HG03520 (cell line): Measurements from ENCODE around the gene TMTC2.

Source experiments
- ATAC-seq: cut with Tn5 transposase; IDR thresholded peaks from one replicate; pipeline ENCODE4 v1.9.1; 2021; ENCODE audit warnings: mild to moderate bottlenecking, moderate library complexity; ENCODE audit not compliant: unreplicated experiment

The TMTC2 gene

DNA sequence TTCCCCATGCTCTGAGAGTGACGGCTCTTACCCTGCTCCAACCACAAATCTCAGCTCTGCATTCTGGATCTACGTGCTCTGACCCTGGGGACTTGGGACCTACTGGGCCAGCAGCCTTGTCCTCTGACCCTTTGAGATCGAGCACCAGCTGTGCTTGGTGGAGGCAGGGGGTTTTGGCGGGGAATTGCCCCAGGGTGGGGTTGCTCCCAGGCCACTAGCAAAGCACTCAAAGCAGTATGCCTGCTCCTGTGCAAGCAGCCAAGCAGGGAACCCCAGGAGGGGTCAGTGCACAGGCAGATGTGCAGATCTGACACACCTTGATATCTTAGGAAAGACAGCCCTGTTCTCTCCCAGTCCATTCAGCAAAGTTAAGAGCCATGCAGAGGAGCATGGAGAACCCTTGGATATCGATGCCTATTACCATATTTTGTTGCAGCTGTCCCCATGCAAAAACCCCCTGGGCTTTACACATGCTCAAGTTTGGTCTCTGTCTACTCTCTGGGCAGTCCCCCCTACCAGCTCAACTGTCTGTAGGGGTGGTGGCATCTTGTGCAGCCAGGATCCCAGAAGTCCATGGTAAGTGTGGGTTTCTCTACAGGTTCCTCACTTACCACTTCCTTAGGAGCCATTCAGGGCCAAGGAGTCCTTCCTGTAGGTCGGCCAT, 319.0 kb downstream of the TMTC2 start:
- no peak for ATAC-seq

DNA sequence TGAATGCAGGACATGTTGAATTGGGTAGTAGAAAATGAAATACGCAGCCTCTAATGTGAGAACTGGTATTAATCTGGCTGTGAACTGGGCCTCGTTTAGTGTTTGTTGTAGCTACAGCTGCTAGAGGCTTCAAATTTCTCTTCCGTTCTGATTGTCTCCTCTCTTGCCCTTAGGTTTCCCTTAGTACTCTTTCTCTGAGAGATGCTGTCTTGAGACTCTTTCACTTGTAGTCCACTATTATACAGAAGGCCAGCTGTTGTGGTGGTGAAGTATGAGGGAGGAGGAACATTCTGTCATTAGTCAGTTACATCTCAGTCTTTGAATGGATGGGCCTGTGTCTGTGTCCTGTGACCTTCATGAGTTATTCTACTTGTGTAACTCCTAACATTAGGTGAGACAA, 322.0 kb downstream of the TMTC2 start:
- no peak for ATAC-seq

DNA sequence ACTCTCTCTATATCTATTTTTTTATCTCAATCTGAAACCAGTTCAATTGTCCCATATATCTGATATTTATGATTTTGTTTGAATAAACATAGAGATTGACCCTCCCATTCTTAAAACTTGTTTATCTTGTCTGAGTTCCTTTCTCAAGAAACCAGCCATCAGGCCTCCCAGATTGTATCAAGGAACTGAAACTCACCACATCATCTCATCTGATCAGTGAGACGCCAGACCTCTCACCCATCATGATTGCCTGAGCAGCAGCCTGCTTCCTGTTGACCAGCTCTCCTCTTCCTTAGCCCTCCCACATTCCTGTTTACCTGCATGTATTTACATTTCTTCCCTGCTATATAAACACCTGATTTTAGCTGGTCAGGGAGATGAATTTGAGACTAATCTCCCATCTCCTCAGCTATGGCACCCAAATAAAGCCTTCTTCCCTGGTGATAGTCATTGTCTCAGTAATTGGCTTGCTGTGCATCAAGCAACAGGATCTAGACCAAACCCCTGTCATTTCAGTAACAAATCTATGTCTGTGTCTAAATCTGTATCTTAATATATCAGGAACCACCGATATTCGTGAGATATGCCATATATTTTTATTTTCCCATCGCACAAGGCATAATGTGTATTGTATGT, 323.6 kb downstream of the TMTC2 start:
- ATAC-seq = no peak

DNA sequence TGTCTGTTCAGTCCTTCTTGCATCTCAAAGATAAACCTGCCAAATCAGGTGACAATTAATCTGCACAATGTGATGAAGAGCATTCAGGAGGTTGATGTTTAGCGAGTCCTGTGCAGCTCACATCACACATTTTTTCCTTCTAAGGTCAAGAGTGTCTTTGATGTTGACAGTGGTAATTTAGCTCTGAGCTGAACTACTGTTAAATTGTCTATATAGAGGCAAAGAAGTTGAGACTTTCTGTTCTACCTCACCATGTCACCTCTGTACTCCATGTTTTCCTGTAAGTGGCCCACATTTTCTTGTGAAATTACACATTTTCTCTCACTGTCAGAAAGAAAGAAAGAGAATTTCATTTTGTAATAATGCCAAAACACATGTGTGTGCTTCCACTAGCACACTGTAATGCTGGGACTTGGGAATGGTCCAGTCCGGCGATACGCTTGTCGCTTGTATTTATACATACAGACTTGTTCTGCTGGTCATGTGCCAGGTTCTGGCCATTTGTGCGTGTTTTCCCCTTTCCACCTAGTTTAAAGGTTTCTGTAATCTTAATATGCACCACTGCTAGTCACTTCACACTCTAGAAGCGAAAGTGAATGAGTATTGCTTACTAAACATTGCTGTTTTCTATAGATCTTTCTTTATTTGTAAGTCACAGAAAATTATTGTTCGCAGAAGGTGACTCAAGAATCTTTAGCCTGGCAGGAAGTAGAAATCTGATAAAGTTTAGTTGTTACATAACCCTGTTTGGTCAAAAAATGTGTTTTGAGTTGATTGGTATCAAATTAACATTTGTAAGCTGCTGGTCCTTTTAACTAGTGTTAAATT, 328.9 kb downstream of the TMTC2 start:
- ATAC-seq = no peak

DNA sequence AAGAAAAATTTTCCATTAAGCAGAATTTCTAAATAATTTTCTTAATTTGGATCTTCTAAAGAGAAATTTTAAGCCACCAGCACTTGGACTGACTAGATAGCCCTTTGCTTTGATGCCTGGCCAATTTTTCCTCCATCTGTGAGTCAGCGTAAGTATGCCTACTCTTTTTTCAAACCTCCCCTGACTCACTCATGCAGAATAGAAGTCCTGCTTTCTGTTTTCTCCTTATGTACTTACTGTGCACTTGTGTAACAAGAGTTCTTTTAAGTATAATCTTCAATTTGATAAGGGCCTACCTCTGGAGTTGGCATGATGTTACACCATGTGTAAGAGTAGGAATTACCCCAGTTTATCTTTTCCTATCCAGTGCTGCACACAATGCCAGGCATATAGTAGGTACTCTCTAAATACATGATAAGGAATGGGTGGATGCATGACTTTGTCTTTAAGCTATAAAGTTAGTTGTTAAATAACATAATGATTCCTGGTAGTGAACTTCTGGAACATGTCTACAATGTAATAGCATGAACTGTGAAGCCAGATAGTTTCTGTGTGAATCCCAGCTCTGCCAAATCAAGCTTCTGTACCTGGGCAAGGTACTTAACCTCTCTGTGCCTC, 329.6 kb downstream of the TMTC2 start:
- ATAC-seq = no peak

DNA sequence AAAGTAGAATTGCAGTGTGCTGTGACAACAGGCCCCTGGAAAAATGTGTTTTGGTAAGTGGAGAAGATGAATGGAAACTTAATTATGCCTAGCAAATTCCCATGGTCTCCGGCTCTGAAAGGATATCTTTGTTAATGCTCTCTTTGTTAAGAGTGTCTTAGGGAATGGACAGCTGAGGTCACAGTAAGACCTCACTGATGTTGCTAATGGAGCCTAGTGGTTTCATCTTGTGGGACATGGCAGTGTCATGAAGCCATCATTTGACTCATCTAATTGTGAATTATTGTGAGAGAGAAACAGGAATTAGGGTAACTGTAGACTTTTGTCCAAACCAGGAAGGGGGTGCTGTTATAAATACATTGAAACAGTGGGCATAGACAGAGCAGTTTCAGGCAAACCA, 330.3 kb downstream of the TMTC2 start:
- no peak for ATAC-seq

DNA sequence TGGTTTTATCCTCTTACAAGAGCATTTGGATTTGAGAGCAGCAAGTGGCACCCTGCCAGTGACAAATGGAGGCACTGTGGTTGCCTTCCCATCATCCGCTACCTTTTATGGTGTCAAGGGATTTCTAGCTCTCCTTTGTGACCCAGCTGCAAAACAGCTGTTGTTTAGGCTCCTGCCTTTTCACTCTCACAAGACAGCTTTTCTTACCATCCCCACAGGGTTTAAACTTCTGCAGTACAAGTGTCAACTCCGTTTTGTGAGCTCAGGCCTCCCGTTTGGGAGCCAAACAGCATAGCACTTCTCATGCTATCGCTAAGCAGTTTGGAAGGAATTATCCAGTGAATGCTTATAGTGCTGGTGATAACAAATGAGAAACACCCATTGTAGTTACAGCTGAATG, 331.4 kb downstream of the TMTC2 start:
- ATAC-seq = no peak

DNA sequence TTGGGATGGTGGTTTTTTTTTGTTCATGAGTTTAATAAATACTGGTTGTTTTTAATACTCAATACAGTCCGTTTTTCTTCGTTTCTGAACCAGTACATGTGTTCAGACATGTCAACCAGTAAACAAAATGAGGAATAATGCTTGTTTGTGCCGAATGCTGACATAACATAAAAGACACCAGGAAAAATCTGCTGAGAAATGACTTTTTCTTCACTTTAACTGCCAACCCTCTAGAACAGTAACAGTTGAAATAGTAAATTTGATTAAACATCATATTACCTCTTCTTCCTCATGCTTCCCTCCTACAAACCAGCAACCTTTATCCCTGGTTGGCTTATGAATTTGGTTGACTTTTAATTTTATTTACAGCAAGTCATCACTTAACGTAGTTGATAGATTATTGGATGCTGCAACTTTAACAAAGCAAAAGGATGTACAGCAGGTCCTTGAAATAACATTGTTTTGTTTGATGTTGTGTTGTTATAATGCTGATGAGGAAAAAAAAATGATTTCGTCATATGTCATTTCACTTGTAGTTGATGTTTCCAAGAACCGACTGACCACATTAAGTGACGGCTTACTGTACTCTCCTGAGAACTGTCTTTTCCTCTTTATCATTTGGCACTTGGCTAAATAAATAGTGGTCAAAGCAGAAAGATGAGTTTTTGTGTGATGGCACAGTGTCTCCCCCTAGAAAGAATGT, 340.5 kb downstream of the TMTC2 start:
- ATAC-seq = no peak

DNA sequence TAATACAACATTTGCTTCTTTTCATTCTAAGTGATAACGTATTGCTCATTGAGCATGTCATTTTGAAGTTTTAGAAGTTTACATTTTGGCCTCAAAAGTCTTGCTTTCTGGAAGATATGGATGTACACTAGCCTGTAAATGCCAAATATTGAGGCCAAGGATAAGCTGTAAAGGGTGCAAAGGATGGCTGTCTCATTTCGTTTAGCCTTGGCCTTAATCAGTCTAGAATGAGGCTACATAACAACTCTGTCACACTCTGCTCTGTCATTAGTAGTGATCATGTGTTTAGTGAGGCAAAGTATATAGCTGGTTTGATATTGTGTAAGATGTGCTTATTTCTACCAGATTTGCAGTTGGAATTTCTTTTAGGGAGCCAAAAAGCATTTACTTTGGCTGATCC, 344.5 kb downstream of the TMTC2 start:
- ATAC-seq = no peak

DNA sequence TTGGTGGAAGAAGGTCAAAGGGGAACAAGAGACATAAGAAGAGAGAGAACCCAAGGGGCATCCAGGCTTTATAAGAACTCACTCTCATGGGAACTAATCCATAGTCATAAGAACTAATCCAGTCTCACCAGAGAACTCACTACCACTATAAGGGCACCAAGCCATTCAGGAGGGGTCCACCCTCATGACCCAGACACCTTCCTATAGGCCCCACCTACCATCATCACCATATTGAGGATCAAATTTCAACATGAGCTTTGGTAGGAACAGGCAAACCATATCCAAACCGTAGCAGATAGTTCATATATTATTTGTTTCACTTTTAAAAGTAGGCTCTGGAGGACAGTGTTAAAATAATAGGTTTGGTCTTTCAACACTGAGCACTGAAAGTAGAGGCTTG, 350.1 kb downstream of the TMTC2 start:
- ATAC-seq = no peak

DNA sequence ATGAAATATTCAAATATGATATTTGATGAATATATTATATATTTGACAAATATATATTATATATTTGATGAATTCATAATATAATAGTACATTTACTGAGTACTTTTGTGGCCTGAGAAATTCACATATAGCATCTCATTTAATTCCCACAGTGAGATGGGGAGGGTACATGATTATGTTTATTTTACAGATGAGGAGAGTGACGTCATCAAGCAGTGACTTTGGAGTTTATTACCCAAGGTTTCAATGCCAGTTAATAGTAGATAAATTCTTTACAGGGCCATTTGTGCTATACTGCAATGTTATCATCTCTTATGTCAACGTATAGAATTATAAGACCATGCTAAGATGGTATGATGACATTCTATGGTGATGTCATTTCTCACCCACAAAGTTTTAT, 352.7 kb downstream of the TMTC2 start:
- ATAC-seq = no peak

DNA sequence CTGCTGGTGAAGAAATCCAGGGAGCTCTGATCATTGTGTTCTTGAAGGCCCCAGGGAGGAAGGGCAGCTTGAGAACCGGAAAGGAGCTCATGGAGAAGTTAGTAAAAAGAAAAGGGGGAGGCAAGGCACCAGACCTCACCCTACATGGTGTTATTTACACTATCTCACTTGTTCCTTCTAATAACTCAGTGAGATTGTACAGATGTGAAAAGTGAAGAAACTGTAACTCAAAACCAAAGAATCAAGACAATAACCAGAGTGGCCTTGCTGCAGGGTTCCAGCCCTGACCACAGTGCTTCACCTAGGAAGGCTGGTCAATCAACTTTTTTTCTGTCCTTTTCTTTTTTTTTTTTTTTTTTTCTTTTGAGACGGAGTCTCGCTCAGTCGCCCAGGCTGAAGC, 353.6 kb downstream of the TMTC2 start:
- no peak for ATAC-seq

DNA sequence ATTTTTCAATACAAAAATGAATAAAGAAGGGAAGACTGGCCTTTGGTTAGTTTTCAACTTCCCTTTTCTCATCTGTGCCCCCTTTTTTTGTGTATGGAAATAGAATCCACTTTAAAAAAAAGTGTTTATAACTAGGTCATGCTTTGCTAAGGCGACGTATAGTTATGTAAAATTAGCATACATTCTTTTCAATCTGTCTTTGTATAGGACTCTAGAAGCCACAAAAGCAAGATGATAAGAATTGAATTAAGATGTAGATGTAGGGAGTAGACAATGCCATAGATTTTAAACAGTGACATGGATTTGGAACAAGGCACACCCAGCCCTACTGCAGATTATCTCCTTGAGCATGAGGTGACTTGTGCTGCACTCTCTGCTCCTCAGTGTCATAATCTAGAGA, 354.3 kb downstream of the TMTC2 start:
- ATAC-seq = no peak

DNA sequence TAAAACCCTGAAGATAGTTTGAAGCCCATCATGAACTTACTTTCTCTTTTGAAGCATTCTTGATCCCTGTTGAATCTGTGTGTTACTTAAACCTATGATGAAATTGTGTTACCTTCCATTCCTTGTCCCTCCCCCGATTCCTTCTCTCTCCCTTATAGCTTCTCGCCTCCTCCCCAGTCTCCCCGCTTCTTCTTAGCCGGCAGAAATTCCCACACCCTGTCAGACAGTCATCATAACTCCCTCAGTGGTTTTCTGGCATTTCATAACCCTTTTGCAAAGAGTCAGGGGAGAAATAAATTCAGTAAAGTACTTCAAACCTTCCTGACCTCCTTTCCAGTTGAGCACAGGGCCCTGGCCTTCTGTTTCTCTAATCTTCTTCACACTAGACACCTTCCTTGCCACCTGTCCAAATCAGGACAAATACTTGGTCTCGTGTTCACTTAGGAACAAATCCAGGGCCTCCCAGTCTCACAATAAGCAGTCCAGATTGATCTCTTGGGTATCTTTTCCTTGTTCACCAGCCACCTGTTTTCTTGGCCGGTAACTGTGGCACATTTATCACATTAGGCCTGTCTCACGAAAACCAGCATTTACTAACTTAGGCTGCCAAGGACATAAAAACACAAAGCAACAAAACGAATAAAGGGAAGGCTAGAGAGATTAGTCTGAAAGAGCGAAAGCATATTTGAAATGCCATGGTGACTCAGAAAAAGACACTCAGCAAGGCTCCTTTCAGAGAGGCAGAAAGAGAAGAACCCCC, 355.9 kb downstream of the TMTC2 start:
- ATAC-seq = no peak

DNA sequence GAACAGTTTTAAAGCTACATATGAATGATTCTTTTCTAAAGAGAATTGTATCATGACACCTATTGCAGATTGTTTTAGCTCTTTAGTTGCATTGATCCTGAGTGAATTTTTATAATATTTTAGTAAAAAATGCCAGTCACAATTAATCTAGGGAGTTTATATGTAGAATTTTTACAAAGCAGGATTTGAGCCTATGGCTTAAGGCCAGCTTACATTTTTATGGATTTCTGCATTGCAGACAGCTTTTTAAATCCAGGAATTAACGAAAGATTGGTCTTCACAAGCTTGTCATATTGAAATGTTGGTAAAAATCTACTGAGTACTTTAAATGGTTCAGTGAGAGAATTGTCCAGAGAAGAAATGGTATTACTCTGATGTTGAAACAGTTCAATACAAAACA, 358.0 kb downstream of the TMTC2 start:
- no peak for ATAC-seq

DNA sequence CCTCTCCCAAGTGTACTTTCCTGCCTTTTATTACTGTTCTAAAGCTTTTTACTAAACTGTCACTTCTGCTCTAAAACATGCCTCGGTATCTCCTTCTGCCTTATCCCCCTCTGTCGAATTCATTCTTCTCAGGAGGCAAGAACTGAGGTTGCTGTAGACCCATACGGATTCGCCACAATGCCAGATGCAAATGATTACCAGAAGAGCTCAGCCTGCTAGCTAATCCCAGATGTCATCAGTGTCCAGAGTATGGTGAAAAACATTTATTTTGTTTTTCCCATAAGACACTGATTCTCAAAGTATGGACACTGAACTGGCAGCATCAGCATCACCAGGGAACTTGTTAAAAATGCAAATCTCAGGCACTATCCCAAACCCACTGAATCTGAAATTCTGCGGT, 359.3 kb downstream of the TMTC2 start:
- no peak for ATAC-seq

DNA sequence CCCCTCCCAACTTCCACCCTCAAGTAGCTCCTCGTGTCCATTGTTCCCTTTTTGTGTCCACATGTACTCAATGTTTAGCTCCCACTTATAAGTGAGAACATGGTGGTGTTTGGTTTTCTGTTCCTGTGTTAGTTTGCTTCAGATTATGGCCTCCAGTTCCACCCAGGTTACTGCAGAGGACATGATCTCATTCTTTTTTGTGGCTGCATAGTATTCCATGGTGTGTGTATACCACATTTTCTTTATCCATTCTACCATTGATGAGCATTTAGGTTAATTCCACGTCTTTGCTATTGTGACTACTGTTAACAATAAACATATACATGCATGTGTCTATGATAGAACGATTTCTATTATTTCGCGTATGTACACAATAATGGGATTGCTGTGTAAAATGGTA, 362.6 kb downstream of the TMTC2 start:
- ATAC-seq = no peak

DNA sequence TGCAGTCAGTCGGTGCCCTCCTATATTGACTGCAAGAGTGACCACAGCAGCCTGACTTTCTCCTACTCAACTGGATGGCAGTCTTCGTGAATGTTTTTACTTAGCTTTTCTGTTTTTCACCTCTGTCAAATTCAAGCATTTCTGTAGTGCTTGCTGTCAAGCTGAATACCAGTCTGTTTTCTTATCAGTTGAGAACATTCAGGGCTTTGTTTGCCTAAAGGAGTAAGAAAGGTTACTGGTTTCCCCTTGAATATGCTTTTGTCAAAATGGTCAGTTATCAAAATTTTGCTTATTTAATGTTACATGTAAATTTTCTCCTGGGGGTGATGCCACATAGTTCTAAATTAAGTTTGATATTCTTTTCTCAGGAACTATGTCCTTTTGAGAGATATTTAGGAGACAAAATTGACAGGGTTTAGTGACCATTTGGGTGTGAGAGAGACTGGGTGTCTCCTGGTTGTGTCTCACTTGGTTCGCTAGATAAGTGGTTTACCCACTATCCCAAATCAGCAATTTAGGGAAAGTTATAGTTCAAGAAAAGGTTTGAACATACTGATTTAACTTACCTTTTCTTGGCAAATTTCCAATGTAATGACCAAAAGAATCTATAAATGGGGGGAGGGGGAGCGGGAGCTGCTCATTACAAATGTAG, 366.3 kb downstream of the TMTC2 start:
- no peak for ATAC-seq

DNA sequence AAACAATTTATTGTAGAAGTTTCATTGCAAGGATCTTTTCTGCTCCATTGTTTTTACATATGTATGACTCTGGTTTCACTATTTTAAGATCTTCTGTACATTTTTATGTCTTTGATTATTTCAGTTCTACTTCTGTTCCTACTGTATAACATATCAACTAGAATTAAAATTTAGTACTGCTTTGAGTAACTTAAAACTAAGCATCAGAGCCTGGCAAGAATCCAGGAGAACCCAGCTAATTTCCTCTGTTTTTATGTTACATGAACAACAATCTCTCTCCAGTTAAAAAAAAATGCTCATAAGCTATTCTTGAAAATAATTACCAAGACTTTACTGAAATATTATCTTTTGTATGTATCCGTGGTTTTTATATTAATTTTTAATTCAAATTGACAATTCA, 370.7 kb downstream of the TMTC2 start:
- no peak for ATAC-seq

DNA sequence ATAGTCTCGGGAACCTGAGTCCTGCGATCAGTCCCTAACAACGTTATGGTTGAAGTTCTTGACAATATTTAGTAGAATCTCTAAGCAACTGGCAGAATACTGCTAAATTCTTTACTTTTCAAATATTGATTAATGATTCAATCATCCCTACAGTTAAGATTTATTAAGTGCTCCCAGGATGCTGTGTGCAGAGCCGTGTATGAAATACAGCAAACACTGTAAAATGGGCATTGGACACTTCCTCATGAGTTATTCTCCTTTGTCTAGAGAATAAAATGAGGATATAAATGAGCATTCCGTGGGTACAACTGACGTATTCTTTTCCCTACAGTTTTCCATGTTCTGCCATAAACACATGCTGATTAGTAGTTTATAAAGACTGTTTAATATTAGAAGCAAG, 372.4 kb downstream of the TMTC2 start:
- ATAC-seq = no peak
